HG02588 (cell line): Measurements from ENCODE around the gene SELE.

Experiments used
- ATAC-seq: cut with Tn5 transposase; IDR thresholded peaks from one replicate; pipeline ENCODE4 v1.9.1; 2021; ENCODE audit warnings: mild to moderate bottlenecking, moderate library complexity; ENCODE audit not compliant: unreplicated experiment

Gene SELE, protein sequence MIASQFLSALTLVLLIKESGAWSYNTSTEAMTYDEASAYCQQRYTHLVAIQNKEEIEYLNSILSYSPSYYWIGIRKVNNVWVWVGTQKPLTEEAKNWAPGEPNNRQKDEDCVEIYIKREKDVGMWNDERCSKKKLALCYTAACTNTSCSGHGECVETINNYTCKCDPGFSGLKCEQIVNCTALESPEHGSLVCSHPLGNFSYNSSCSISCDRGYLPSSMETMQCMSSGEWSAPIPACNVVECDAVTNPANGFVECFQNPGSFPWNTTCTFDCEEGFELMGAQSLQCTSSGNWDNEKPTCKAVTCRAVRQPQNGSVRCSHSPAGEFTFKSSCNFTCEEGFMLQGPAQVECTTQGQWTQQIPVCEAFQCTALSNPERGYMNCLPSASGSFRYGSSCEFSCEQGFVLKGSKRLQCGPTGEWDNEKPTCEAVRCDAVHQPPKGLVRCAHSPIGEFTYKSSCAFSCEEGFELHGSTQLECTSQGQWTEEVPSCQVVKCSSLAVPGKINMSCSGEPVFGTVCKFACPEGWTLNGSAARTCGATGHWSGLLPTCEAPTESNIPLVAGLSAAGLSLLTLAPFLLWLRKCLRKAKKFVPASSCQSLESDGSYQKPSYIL

DNA sequence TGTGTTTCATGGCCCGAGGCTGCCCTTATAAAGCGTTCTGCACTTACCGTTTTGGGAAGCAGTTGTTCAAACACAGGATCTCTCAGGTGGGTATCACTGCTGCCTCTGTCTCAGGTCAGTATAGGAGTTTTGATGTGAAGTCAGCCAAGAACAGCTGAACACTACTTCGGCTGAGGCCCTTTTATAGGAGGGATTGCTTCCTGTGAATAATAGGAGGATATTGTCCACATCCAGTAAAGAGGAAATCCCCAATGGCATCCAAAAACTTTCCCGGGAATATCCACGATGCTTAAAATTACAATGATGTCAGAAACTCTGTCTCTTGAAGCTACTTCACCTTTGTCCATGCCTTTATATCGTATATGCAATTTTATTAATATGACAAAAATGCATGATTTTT lies at the start of gene SELE:
Gene SELE (minus strand): TSS at position 156 of the 400 bp plus-strand sequence. CDS start 467 bp downstream, outside the sequence.
- no peak for ATAC-seq

DNA sequence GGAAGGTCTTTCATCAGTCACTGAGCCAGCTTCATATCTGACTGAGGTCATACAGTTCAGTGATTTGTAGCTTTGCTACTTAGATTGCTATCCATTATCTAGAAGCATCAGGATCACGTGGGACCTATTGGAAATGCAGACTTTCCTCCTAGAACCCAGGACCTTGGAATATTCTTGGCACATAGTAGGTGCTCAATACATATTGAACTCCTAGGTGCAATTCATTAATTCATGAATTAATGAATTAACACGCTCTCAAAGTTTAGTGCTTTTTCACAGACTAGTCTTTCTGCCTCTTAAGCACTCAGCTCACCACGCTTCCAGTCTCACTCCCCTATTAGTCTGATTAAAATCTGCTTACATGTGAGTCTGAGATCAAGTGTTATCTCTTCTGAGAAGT lies 48.7 kb upstream of the SELE start:
- no peak for ATAC-seq

DNA sequence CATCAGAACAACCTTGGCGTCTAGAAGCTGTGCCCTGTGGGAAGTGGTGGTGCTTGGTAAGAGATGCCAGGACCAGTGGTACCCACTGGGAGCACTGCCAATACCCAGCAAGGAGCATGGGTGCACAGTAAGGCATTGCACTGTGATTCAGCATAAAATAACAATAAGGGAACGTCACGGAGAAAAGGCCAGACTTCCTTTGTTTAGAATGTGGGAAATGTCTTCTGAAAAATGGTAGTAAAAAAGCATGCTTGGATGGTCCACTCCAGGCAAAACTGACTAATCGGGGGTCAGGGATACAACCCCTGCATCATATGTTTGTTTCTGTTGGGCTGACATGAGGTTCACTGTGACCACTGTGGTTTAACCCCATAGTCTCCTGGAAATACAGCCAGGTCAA lies 46.1 kb upstream of the SELE start:
- no peak for ATAC-seq

DNA sequence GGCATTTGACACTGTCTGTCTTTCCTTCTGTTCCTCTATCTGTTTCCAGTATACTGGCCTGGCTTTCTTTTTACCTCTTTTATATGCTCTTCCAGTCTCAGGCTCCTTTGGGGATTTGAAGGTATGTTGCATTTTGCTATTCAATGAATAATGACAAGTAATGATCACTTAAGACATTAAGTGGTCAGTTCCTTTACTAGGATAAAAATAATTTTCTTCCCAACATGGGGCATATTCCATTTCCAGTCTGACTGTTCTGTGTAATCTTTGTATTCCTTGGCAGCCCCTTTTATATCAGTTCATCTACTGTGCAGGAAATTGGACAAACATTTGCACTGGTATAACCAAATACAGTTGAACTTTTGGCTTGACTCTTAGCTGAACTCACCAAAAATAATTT lies 45.3 kb upstream of the SELE start:
- no peak for ATAC-seq

DNA sequence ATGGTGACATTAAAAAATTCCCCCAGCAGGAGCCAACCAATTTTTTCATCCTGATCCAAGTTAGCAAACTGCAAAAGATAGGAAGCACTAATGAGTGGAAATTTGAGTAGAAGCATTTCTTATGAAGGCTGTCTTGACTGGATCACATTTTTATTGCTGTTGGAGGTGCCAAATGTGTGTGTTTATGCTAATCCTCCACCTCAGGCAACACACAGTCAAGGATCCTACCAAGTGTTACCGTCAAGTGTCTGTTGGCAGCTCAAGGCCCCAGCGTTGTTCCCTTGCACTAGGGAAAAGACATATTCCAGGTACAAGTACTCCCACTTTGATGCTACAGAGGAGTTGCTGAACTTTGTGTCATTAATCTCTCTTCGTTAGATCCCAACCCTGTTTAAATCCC lies 42.6 kb upstream of the SELE start:
- ATAC-seq = no peak

DNA sequence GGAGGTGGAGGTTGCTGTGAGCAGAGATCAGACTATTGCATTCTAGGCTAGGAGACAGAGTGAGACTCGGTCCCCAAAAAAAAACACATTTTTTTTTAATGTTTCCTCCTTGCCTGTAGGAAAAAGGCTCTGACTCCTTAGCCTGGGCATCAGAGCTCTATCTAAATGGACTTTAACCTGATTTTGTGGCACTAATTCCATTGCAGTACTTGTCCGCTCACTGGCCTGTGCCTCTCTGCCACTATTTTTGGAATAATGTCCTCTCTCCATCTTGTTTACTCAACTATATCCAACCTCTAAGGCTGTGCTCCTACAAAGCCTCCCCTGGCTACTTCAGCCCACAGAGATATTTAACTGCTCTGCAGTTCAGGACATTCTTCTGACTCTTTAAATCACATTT lies 34.3 kb upstream of the SELE start:
- no peak for ATAC-seq

DNA sequence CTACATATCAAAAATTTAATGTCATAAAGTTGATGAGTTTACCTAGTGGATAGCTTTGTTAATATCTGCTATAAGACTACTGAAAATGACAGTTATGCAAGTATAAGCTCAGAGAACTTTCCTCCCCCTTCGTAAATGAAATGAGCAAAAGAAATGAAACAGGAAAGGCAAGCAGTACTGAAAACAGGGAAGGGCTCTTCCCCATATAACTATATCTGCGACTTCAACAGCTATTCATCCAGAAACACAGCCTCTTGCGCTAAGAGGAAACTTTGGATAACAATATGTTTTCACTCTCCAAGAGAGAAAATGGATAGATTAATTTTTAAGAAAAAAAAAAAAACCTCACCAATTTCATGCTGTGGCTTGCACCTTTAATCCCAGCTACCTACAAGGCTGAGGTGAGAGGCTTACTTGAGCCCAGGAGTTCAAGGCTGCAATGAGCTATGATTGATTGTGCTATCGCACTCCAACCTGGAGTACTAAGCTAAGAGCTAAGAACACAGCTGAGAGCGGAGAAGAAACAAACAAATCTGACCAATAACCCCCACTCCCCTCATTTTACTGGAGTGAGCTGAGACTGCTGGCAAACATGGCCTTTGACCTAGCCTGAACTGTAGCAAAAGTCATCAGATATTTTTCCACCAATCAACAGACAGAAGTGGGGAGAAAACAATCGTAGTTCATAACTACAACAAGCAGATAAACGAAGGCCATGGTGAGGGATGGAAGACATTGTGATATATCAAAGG lies 31.9 kb upstream of the SELE start:
- no peak for ATAC-seq

DNA sequence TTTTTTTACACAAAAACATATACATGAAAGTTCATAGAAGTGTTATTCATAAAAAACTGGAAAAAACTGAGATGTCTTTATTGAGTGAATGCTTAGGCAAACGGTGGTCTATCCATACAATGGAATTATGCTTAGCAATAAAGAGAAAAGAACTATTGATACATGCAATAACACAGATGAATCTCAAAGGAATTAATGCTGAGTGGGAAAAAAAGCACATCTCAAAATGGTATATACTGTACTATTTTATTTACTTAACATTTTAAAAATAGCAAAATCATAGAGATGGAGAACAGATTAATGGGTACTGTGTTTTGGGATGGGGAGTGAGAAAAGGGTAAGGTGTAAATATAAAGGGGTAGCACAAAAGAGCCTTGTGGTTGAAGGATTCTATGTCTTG lies 31.0 kb upstream of the SELE start:
- ATAC-seq = no peak

DNA sequence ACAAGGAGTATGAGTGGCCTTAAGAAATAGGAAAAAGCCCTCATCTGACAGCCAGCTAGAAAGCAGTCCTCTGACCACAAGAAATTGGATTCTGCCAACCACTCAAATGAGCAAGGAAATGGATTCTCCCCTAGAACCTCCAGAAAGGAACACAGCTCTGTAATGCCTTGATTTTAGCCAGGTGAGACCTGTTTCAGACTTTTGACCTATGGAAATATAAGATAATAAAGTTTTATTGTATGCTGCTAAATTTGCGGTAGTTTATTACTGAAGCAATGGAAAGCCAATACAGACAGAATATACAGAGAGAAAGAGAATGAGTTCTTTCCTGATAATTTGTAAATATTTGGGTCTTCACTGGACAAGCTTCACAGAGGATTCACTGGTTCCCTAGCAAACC lies 28.8 kb upstream of the SELE start:
- no peak for ATAC-seq

DNA sequence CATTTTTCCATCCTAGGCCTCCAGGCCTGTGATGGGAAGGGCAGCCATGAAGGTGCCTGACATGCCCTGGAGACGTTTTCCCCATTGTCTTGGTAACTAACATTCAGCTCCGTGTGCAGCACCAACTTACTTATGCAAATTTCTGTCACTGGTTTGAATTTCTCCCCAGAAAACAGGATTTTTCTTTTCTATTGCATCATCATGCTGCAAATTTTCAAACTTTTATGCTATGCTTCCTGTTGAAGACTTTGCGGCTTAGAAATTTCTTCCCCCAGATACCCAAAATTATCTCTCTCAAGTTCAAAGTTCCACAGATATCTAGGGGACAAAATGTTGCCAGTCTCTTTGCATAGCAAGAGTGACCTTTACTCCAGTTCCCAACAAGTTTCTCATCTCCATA lies 25.2 kb upstream of the SELE start:
- no peak for ATAC-seq

DNA sequence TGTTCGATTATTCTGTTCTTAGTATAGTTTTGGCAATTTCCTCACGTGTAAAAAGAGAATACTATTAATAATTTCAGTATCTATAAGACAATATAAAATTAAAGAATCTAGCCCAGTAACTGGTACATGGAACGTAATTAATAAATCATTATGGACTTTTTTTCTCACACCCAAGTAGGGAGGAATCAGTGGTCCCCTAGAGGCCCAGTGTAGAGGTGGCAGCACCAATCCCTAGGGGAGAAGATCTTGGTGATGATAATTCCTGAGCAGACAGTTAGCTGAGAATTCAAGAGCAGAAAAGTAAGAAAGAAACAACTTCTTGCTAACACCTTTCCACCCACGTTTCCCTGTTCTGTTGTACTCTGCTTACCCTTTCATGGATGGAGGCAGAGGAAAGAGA lies 19.7 kb upstream of the SELE start:
- ATAC-seq = no peak

DNA sequence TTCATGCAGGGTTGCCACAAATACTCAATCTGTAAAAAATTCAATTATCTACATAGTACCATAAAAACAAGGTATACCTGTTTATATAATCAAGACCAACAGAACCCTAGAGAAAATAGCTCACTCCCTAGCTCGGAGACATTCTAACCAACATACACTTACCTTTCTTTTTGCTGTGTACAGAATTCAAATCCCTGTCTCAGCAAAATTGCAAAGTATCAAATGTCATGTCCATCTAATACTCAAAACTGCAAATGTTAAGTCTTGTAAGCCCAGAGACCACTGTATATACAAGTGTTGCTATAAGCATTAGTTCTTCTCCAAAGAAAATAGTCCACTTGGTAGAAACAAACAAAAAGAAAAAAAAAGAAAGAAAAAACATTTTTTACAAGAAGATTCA lies 16.2 kb upstream of the SELE start:
- ATAC-seq = no peak

DNA sequence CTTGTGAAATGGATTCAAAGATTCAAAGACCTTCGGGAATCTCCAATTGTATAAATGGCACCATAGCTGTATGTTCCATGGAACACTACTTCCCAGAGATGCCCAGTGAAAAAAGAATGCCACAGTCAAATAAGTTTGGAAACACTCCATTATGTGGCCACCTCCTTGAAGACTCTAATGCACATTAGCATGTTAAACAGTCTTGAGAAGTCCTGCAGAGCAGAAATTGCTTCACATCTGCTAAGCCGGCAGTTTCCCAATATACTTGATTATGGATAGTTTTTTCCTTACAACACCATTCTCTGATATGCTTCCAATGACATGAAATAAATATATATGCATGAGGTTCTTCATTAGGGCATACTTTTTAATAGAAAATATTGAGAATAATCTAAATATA lies 12.7 kb upstream of the SELE start:
- no peak for ATAC-seq

DNA sequence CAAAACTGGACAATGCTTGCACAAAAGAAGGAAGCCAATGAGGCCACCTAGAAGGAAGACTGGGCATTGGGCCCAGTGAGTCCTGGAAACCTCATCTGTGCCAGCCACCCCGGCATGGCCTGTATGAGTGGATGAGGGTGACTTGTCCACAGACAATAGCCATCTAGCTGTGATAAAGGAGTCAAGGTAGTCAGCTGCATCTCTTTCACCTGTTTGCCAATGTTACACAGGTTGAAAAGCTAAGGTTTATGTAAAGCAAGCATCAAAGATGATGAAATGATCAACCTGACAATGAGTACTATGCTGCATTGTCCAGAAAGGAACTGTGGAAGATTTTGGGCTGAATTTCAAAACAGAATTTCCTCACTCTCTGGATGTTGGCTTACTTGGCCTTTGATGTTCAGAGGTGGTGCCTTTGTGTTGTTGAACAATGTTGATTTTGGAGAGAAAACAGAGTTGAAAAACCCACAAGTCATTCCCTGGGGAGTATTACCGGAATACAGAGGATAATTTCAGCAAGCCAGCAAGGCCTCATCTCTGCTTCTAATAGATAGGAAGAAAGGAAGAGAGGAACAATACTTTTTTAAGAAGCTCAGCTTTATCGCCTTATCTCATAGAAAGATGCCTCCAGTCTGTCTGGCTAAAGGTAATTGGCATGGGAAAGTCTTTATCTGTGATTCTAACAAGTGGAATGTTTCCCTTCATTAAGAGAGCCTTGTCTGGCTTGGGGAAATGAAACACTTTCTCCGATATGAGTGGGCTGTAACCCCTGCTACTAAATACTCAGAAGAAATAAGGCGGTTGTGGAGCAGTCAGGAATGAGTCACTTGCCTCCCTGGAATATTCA lies 11.4 kb upstream of the SELE start:
- ATAC-seq = no peak

DNA sequence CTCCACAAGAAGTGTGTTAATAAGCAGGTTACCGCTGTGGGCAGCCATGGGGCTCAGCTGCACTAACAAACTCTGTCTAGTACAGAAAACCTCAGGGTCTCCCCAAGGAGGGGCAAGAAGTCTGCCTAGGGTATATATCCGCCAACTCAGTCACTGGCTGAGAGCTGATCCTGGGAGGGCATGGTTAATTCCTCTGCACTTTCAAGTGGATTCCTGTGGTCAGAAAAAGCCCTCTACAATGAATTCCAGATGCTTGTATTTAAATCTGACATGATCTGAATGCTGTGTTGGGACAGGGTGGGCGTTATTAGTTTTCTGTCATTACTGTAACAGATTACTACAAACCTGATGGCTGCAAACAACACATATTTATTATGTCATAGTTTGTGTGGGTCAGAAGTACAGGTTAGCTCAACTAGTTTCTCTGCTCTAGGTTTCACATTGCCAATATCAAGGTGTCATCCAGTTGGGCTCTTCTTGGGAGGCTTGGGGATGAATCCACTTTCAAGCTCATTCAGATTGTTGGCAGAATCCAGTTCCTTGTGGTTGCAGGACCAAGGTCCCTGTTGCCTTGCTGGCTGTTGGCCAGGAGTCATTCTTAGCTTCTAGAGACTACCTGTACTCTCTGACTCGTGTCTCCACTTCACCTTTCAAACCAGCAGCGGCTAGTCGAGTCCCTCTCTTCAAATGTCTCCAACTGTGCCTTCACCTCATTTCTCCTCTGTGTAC lies 8.0 kb upstream of the SELE start:
- ATAC-seq = no peak

DNA sequence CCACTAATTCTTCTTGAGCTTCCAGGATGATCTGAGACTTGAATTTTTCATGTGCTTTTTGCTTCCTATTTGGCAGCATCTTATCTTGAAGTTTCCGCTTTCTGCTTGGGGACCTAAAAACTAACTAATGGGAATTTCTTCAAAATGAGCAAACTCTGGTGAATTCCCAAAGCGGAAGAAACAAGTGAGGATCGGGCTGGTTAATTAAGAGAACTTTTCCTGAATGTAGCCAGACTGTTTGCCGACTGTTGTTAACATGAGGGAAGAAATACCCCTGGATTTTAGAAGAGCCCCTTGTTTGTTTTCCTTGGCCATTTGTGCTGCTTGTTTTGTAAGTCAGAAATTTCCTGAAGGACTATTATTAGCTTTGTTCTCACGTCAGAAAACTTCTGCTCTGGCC lies 6.1 kb upstream of the SELE start:
- no peak for ATAC-seq

DNA sequence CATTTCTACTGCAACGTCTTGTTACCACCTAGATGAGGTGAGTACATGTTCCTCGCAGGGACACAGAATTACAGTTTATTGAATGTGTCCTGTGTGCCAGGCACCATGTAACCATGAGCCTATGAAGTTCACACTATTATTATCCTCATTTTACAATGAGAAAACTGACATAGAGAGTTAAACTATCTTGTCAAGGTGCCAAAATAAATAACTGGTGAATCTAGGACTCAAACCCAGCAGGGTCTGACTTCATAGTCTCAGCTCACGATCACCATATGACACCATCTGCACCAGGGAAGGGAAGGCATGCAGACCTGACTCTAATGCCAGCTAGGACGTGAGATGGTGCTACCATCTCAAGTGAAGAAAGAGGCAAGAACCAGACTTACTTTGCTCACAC lies 2.4 kb downstream of the SELE start:
- ATAC-seq = no peak

DNA sequence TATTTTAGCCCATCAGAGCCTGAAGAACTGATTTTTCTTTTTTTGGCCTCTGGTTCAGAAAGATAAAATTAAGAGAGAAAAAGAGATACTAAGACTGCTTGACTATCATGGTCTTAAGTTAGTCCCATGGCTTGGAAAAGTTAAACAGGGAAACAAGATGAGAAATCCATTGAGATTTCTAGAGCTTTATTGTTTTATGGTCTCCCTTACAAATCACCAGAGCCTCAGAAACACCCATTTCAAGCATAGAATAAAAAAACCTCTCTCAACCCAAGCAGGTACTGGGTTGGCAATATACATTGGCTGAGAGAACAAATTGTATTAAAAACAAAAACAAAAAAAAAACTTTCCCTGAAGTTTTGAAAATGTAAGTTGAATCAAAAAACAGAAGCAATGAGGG lies 3.9 kb downstream of the SELE start:
- ATAC-seq = no peak

DNA sequence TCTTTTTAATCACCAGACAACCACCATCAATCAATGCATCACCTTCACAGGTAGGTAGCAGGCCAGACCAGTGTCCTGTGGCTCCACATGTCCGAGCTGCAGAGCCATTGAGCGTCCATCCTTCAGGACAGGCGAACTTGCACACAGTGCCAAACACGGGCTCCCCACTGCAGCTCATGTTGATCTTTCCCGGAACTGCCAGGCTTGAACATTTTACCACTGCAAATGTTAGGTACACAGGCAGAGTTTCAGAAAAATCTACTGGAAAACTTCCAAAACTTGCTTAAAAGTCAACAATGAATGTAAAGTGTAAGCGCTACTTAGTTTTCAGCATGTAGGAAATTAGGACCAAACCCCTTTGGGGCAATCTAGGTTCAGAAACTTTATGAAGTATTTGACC lies 6.6 kb downstream of the SELE start:
- ATAC-seq = no peak

DNA sequence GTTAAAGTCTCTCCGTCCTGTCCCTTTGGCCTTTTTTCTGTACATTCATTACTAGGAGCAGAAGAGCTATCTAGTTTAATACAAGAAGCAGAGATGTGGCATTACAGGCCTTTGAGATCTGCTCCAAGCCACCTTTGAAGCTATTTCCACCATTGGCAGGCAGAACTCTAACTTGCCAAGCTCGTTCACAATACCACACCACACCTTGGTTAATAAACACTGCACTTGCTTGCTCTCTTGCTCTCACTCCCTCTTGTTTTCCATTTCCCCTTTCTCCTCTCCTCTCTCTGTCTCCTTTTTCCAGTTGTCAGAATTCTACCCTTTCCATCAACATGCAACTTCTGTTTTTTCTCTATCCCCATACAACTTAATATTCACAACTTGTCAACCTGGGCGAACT lies 7.0 kb downstream of the SELE start:
- no peak for ATAC-seq

DNA sequence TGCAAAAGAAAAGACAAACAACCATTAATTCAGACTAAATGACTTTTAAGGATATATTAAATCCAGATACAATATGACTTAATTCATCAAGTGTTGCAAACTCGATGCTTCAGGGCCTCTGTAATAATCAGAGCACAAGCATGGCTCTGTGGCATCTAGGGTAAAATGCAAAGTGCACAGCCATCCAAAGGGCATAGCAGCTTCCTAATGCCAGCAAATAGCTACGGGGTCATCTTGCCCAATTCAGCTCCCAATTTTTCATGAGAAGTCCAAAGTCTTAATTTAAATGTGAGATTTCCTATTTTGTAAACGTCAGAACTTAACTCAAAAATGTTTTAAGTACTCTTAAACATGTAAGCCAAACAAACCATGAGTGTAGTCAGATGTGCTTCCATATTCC lies 7.9 kb downstream of the SELE start:
- no peak for ATAC-seq
